GM18502 (cell line): Measurements from ENCODE around the gene DDAH1.

Experiments
- ATAC-seq: cut with Tn5 transposase; IDR thresholded peaks from one replicate; pipeline ENCODE4 v1.9.1; 2021; ENCODE audit warnings: mild to moderate bottlenecking; ENCODE audit not compliant: unreplicated experiment, poor library complexity

The DDAH1 gene

GRCh38 chr1:85397490-85398032, 67.4 kb downstream of the DDAH1 start:
- ATAC-seq = no peak

- no peak for ATAC-seq
Measured at GRCh38 chr1:85396194-85396593, 68.8 kb downstream of the DDAH1 start.

GRCh38 chr1:85394130-85394529, 70.8 kb downstream of the DDAH1 start:
- ATAC-seq = no peak

- ATAC-seq = no peak
Measured at GRCh38 chr1:85393490-85393889, 71.5 kb downstream of the DDAH1 start.

- no peak for ATAC-seq
Measured at GRCh38 chr1:85388416-85388815, 76.5 kb downstream of the DDAH1 start.

- ATAC-seq = no peak
Measured at GRCh38 chr1:85387781-85388180, 77.2 kb downstream of the DDAH1 start.

GRCh38 chr1:85386068-85386722, 78.8 kb downstream of the DDAH1 start:
- no peak for ATAC-seq

- ATAC-seq = no peak
Measured at GRCh38 chr1:85379203-85380136, 85.5 kb downstream of the DDAH1 start.

GRCh38 chr1:85378534-85378933, 86.4 kb downstream of the DDAH1 start:
- no peak for ATAC-seq

- no peak for ATAC-seq
Measured at GRCh38 chr1:85376356-85376755, 88.6 kb downstream of the DDAH1 start.

GRCh38 chr1:85375493-85375892, 89.5 kb downstream of the DDAH1 start:
- ATAC-seq = no peak

GRCh38 chr1:85374160-85374559, 90.8 kb downstream of the DDAH1 start:
- no peak for ATAC-seq

GRCh38 chr1:85373378-85373708, 91.6 kb downstream of the DDAH1 start:
- no peak for ATAC-seq

GRCh38 chr1:85372683-85373377, 92.1 kb downstream of the DDAH1 start:
- ATAC-seq = no peak

- no peak for ATAC-seq
Measured at GRCh38 chr1:85371021-85371420, 93.9 kb downstream of the DDAH1 start.

- no peak for ATAC-seq
Measured at GRCh38 chr1:85368073-85368770, 96.7 kb downstream of the DDAH1 start.

- ATAC-seq = no peak
Measured at GRCh38 chr1:85366391-85367170, 98.4 kb downstream of the DDAH1 start.

- no peak for ATAC-seq
Measured at GRCh38 chr1:85365851-85366250, 99.1 kb downstream of the DDAH1 start.

- ATAC-seq = no peak
Measured at GRCh38 chr1:85363521-85363920, 101.4 kb downstream of the DDAH1 start.

- no peak for ATAC-seq
Measured at GRCh38 chr1:85363092-85363491, 101.9 kb downstream of the DDAH1 start.
